Left ventricle myocardium inferior (tissue), 1 donor: ENCODE results near the gene WDFY4. TPM values are rescaled to one million over a fixed set of nuclear protein-coding genes. Genes with fewer than 3 reads are reported as not detected.

ENCODE experiments used
- DNase-seq: peaks from one replicate; pipeline ENCODE4 v3.0.0-alpha.2; 2020
- H3K27ac ChIP-seq: fragments of 200-600 bp; replicated peaks from 2 replicates; pipeline ENCODE4 v1.8.0; 2021
- H3K27me3 ChIP-seq: fragments of 200-600 bp; 2 replicates; pipeline ENCODE4 v1.8.0; 2021; ENCODE audit warnings: low read depth
- H3K36me3 ChIP-seq: fragments of 200-600 bp; 2 replicates; pipeline ENCODE4 v1.8.0; 2021
- H3K4me1 ChIP-seq: fragments of 200-600 bp; 2 replicates; pipeline ENCODE4 v1.8.0; 2021
- H3K4me3 ChIP-seq: fragments of 200-600 bp; 2 replicates; pipeline ENCODE4 v1.8.0; 2021; ENCODE audit warnings: mild to moderate bottlenecking, moderate library complexity
- H3K9me3 ChIP-seq: fragments of 200-600 bp; replicated peaks from 2 replicates; pipeline ENCODE4 v1.8.0; 2021
- intact Hi-C: fragments of 100-400 bp; cut with micrococcal nuclease; formaldehyde crosslinking; loops from one replicate; pipeline ENCODE4 v1.11.0; 2022
- total RNA-seq: library from RNA; stranded (reverse); fragmentation: NEBNext Ultra II Directional; extraction: Animal tissue kit (Norgen Biotek cat#: 25700); gene quantifications from one replicate; pipeline ENCODE4 v1.2.1, GENCODE V29; 2021
- TF ChIP-seq, protein P1 (sequence below): fragments of 200-600 bp; IDR thresholded peaks from 2 replicates; pipeline ENCODE4 v1.8.0; 2021; ENCODE audit warnings: antibody characterized with exemption, mild to moderate bottlenecking, borderline replicate concordance
- donor health status: DM: no; HTN: yes; CAD: no; lungs with severe emphysema.

WDFY4 gene
- total RNA-seq, 1 donor from 2014 or later = 1.5 TPM

DNA sequence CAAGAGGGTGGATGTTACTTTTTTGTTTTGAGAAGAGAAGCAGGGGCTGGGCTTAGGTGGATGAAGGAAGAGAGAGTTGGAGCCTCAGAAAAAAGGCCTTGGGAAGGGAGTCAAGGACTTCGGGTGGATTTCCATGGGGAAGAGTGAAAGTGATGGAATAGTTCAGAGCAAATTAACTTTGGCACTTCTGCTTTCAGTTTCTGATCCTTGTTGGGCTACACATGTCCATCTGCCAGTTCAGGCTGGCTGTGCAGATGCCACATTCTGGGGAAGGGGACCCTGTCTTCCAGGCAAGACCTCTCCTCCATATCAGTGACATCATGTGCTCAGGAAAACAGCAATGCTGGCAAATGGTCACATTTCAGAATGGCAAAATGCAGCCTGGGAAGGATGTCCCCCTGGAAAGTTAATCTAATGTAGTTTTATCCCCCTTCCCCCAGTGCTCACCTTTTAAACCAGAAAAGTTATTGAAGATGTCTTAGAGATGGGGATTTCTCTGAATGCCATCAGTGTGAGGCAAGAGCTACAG is 86.0 kb downstream of the WDFY4 start:
- Histone ChIP-seq H3K36me3 (no peaks in the 10 kb centered on the region), H3K9me3 (no peaks in the 10 kb centered on the region), H3K4me3 (no peak overlapping the region), H3K27ac (no peak overlapping the region), H3K4me1 (no peaks in the 10 kb centered on the region), H3K27me3 (no peaks in the 10 kb centered on the region)
- no peak for DNase-seq
- TF ChIP-seq, protein P1, sequence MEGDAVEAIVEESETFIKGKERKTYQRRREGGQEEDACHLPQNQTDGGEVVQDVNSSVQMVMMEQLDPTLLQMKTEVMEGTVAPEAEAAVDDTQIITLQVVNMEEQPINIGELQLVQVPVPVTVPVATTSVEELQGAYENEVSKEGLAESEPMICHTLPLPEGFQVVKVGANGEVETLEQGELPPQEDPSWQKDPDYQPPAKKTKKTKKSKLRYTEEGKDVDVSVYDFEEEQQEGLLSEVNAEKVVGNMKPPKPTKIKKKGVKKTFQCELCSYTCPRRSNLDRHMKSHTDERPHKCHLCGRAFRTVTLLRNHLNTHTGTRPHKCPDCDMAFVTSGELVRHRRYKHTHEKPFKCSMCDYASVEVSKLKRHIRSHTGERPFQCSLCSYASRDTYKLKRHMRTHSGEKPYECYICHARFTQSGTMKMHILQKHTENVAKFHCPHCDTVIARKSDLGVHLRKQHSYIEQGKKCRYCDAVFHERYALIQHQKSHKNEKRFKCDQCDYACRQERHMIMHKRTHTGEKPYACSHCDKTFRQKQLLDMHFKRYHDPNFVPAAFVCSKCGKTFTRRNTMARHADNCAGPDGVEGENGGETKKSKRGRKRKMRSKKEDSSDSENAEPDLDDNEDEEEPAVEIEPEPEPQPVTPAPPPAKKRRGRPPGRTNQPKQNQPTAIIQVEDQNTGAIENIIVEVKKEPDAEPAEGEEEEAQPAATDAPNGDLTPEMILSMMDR = no peak
- intact Hi-C loops = no loop called here

DNA sequence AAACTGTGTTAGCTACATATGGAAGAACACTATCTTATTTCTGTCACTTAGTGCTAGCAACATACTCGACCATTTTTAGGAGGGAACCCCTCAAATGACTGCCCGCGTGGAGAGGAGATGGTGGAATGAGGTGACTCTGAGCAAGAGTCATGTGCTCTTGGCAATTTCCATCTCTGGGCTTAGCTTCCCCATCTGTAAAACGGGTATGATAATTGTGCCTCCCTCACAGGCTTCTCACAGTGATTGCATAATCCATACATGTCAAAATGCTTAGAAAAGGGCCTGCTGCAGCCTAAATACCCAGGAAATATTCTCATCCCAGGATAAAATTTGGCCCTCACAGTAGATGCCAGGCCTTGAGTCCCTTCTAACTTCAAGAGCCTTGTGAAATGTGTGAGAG is 86.6 kb downstream of the WDFY4 start:
- no peak for DNase-seq
- Histone ChIP-seq H3K4me1 (no peaks in the 10 kb centered on the region), H3K9me3 (no peaks in the 10 kb centered on the region), H3K27me3 (no peaks in the 10 kb centered on the region), H3K4me3 (no peak overlapping the region), H3K36me3 (no peaks in the 10 kb centered on the region), H3K27ac (no peak overlapping the region)
- intact Hi-C loops = no loop called here
- TF ChIP-seq, protein P1 = no peak

DNA sequence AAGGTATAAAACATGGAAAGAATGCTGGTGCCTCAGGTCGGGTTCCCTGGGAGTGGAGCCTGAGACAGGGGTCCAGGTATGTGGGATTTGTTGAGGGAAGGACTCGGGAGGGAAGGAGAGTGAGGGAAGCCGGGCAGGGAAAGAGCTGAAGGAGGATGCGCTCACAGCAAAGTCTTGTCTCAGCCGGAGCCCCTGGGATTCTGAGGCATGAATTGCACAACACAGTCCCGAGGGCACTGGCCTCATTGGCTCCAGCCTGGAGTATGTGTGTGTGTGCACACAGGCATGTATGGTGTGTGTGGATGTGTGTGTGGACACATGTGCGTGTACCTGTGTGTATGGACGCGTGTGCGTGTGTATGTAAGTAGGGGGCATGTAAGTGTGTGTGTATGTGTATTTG is 87.4 kb downstream of the WDFY4 start:
- Histone ChIP-seq H3K4me1 (no peaks in the 10 kb centered on the region), H3K27ac (no peak overlapping the region), H3K27me3 (no peaks in the 10 kb centered on the region), H3K36me3 (no peaks in the 10 kb centered on the region), H3K4me3 (no peak overlapping the region), H3K9me3 (no peaks in the 10 kb centered on the region)
- DNase-seq = no peak
- intact Hi-C loops = no loop called here
- TF ChIP-seq, protein P1 = no peak

DNA sequence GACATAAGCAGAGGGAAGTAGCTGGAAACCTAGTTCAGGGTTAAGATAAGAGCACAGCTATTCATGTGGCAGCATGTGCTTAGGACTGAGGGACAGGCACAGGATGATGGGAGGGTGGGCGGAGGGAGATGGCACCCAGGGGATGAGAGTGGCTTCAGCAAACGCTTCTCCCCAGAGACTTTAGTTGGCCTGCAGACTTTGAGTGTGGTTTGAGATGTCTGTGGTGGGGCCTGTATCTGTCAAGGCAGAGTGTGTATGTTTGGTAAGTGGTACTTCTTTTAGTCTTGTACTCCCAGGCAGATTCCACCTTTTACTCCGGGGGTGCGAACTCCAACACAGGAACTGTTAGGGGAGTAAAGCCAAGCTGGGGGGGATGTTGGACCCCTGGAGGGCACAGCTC is 88.9 kb downstream of the WDFY4 start:
- Histone ChIP-seq H3K4me1 (no peaks in the 10 kb centered on the region), H3K4me3 (no peak overlapping the region), H3K36me3 (no peaks in the 10 kb centered on the region), H3K27ac (no peak overlapping the region), H3K9me3 (no peaks in the 10 kb centered on the region), H3K27me3 (no peaks in the 10 kb centered on the region)
- intact Hi-C loops = no loop called here
- no peak for DNase-seq
- TF ChIP-seq, protein P1 = no peak

DNA sequence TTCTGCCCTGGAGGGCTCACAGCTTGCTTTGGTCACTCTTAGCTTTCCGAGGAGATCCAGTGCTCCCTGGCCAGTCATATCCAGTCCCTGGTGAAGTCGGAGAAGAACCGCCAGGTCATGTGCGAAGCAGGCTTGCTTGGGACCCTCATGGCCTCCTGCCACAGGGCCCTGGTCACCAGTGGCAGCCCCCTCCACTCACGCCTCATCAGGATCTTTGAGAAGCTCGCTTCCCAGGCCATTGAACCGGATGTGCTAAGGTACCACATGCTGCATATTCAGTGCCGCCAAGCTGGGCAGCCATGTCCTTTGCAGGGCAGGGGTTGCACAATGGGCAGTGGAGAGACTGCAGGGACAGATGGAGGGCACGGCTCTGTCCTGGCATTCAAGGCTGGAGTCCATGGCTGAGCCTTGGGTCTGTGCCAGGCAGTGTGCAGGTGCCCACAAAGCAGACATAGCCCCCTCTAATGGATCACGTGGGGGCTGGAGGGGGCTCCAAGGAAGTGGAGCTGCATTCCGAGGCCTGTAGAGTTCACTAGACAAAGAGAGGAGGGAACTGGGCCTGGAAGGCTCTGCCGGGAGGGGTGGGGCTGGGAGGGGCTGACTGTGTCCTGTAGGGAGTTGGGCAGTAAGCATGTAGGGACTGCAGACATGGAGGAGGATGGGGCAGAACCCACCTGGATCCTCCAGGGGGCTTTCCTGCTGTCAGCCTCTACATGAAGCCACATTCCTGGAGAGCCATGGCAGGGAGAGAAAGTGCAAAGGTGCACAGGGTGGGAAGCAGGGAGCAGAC is 89.9 kb downstream of the WDFY4 start:
- H3K9me3 ChIP-seq = no peaks in the 10 kb centered on the region
- no peaks in the 10 kb centered on the region for H3K27me3 ChIP-seq
- H3K27ac ChIP-seq = no peak overlapping the region
- no peaks in the 10 kb centered on the region for H3K4me1 ChIP-seq
- no peak for DNase-seq
- intact Hi-C loops = no loop called here
- no peak overlapping the region for H3K4me3 ChIP-seq
- TF ChIP-seq, protein P1 = no peak
- H3K36me3 ChIP-seq = no peaks in the 10 kb centered on the region
